Stomach (tissue), 4 donors: ENCODE measurements around the gene FGR.

Source experiments
- POLR2A ChIP-seq, 4 donors: fragments of 450-650 bp; IDR thresholded peaks; one replicate each; pipeline ENCODE4 v1.6.1; 2016; ENCODE audit warnings: antibody characterized with exemption in 4 of 4, control low read depth in 2 of 4, mild to moderate bottlenecking in 1 of 4, moderate library complexity in 1 of 4
- TF ChIP-seq, protein P1 (sequence below), 7 experiments: fragments of 450-650 bp in 4 of 7; fragments of 200-600 bp in 3 of 7; sonication (generic) in 3 of 7; IDR thresholded peaks; one replicate each; pipeline ENCODE4 v1.5.1; 2016 to 2019; ENCODE audit warnings: antibody characterized with exemption in 7 of 7, control low read depth in 2 of 7, mild to moderate bottlenecking in 1 of 7

DNA sequence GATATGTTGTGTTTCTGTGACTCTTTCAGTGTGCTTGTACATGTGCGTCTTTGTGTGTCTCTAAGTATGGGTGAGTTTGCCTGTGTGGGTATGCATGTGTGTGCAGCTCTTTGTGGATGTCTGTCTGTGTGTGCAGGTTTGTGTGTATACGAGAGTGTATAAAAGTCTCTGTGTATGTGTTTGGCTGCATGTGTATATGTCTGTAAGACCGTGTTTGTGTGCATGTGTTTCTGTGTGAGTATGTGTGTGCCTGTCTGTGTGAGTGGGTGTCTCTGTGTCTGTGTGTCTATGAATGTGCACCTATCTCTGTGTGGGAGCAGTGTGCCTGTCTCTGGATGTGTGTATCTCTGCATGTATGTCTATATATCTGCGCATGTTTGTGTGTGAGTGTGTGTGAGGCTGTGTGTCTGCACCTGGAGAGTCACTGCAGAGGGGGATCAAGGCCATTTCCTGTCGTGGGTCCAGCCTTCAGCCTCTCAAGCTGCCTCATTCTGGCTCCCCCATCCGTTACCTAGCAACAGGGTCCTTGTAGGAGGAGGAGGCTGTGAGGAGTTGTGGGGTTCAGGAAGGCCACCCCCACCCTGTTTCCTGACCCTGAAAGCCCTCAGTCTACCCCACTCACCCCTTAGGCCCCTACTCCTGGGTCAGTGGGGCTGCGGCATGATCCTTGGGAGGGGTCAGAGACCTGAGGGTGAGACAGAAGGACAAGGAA is 10.4 kb downstream of the FGR start:
- TF ChIP-seq, protein P1, sequence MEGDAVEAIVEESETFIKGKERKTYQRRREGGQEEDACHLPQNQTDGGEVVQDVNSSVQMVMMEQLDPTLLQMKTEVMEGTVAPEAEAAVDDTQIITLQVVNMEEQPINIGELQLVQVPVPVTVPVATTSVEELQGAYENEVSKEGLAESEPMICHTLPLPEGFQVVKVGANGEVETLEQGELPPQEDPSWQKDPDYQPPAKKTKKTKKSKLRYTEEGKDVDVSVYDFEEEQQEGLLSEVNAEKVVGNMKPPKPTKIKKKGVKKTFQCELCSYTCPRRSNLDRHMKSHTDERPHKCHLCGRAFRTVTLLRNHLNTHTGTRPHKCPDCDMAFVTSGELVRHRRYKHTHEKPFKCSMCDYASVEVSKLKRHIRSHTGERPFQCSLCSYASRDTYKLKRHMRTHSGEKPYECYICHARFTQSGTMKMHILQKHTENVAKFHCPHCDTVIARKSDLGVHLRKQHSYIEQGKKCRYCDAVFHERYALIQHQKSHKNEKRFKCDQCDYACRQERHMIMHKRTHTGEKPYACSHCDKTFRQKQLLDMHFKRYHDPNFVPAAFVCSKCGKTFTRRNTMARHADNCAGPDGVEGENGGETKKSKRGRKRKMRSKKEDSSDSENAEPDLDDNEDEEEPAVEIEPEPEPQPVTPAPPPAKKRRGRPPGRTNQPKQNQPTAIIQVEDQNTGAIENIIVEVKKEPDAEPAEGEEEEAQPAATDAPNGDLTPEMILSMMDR (IDR thresholded peaks at IDR 0.05), result no peak
- TF ChIP-seq POLR2A (IDR thresholded peaks at IDR 0.05), result no peak
